ENCODE measurements around the gene LRRC37A3.

GRCh38 chr17:64951877-64952276 lies 32.6 kb upstream of the LRRC37A3 start:
- no peak for TF ChIP-seq POLR2AphosphoS5 (IDR thresholded peaks at IDR 0.05)
- no peak for TF ChIP-seq CTCF (IDR thresholded peaks at IDR 0.05)
- no peak for TF ChIP-seq POLR2A (IDR thresholded peaks at IDR 0.05)

All from prostate gland (tissue), 2 donors.